ENCODE measurements around the gene GM2A. TPM values are rescaled to one million over a fixed set of nuclear protein-coding genes. Genes with fewer than 3 reads are reported as not detected.

GM2A gene
- total RNA-seq, 1 donor from 2014 or later: 35.4 TPM

GRCh38 chr5:151240924-151241635 is 11.9 kb upstream of the GM2A start:
- Histone ChIP-seq H3K27me3 (ENCODE audit: low read depth) (no peaks in the 10 kb centered on the region), H3K4me1 (peaks cover 26% of the 10 kb centered on the region), H3K27ac (replicated peaks) (no peak overlapping the region), H3K36me3 (no peaks in the 10 kb centered on the region), H3K4me3 (no peak overlapping the region), H3K9me3 (replicated peaks) (no peaks in the 10 kb centered on the region)
- DNase-seq: no peak
- no peak for TF ChIP-seq CTCF (IDR thresholded peaks at IDR 0.05; ENCODE audit: borderline replicate concordance)
- intact Hi-C loops (cut with micrococcal nuclease): loop anchor here (10.0 kb wide), 1 partner anchor 116 kb away; no protein-coding TSS in a partner anchor

GRCh38 chr5:151243127-151243526 is 9.9 kb upstream of the GM2A start:
- TF ChIP-seq CTCF (IDR thresholded peaks at IDR 0.05; ENCODE audit: borderline replicate concordance): no peak
- Histone ChIP-seq H3K4me1 (peaks cover 15% of the 10 kb centered on the region), H3K27ac (replicated peaks) (no peak overlapping the region), H3K4me3 (no peak overlapping the region), H3K36me3 (no peaks in the 10 kb centered on the region), H3K9me3 (replicated peaks) (no peaks in the 10 kb centered on the region), H3K27me3 (ENCODE audit: low read depth) (no peaks in the 10 kb centered on the region)
- no peak for DNase-seq
- intact Hi-C loops (cut with micrococcal nuclease): loop anchor here (10.0 kb wide), 1 partner anchor 118 kb away; no protein-coding TSS in a partner anchor

- intact Hi-C loops (cut with micrococcal nuclease): loop anchor here (10.0 kb wide), 1 partner anchor 119 kb away; no protein-coding TSS in a partner anchor
- Histone ChIP-seq H3K9me3 (replicated peaks) (no peaks in the 10 kb centered on the region), H3K4me3 (no peak overlapping the region), H3K27me3 (ENCODE audit: low read depth) (no peaks in the 10 kb centered on the region), H3K4me1 (peaks cover 11% of the 10 kb centered on the region), H3K36me3 (no peaks in the 10 kb centered on the region), H3K27ac (replicated peaks) (no peak overlapping the region)
- no peak for DNase-seq
- TF ChIP-seq CTCF (IDR thresholded peaks at IDR 0.05; ENCODE audit: borderline replicate concordance): no peak
Measured at GRCh38 chr5:151243564-151243963, 9.4 kb upstream of the GM2A start.

GRCh38 chr5:151244206-151244605 is 8.8 kb upstream of the GM2A start:
- no peak for TF ChIP-seq CTCF (IDR thresholded peaks at IDR 0.05; ENCODE audit: borderline replicate concordance)
- Histone ChIP-seq H3K27ac (replicated peaks) (no peak overlapping the region), H3K4me1 (peaks cover 4% of the 10 kb centered on the region), H3K9me3 (replicated peaks) (no peaks in the 10 kb centered on the region), H3K36me3 (no peaks in the 10 kb centered on the region), H3K4me3 (no peak overlapping the region), H3K27me3 (ENCODE audit: low read depth) (no peaks in the 10 kb centered on the region)
- no peak for DNase-seq
- intact Hi-C loops (cut with micrococcal nuclease): loop anchor here (10.0 kb wide), 1 partner anchor 119 kb away; no protein-coding TSS in a partner anchor

- H3K4me1 ChIP-seq: no peaks in the 10 kb centered on the region
- H3K27me3 ChIP-seq (ENCODE audit: low read depth): no peaks in the 10 kb centered on the region
- TF ChIP-seq CTCF (IDR thresholded peaks at IDR 0.05; ENCODE audit: borderline replicate concordance): no peak
- H3K27ac ChIP-seq (replicated peaks): no peak overlapping the region
- no peak overlapping the region for H3K4me3 ChIP-seq
- intact Hi-C loops (cut with micrococcal nuclease): loop anchor here (10.0 kb wide), 1 partner anchor 121 kb away; no protein-coding TSS in a partner anchor
- H3K9me3 ChIP-seq (replicated peaks): no peaks in the 10 kb centered on the region
- H3K36me3 ChIP-seq: no peaks in the 10 kb centered on the region
- no peak for DNase-seq
Measured at GRCh38 chr5:151245680-151246219, 7.2 kb upstream of the GM2A start.

Data from left ventricle myocardium inferior (tissue), 1 donor.